Measurements from ENCODE around the gene ADGRV1.

The ADGRV1 gene

DNA sequence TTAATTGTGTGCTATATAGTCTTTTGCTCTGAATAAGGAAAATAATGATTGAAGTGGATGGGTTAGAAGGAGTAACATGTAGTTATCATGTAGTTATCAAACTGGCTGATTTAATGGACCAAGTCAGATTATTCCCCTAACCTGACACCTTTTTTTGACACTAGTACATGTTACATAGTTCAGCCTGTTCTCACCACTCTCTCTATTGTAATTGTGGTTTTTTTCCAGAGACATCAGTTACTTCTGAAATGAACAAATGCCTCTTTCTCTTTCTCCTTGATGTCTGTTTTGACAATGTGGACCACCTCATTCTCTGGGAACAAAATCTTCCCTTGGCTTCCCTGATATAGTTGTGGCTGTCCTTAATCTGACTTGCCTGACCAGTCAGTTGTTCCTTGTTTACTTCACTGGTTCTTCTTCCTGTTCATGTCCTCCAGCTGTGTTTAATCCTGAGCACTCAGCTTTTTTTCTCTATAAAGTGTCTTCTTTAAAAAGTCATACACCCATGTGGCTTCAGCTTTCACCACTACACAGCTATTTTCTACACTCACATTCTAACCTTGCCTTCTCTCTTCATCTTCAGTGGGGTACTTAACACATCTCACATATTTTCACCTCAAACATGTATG is 581.1 kb downstream of the ADGRV1 start:
- DNase-seq (ENCODE audit: low spot score) = no peak

DNA sequence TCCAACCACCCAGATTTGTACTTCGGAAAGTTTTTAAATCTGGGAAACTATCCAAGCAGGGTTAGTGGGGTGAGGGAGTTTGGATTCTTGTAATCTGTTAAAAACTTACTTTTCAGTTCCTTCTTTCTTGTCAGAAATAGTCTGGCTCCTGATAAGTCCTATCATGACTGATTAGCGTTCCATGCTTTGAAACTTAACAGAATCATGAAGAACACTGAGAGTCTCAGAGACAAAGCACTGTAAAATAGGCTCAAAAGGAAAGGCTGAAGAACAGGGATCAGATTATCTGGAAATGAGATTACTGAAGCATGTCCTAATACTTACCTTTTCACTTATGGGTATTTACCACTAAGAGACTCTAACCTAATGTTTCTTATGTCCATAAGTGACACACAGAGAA is 582.1 kb downstream of the ADGRV1 start:
- DNase-seq (ENCODE audit: low spot score) = no peak

DNA sequence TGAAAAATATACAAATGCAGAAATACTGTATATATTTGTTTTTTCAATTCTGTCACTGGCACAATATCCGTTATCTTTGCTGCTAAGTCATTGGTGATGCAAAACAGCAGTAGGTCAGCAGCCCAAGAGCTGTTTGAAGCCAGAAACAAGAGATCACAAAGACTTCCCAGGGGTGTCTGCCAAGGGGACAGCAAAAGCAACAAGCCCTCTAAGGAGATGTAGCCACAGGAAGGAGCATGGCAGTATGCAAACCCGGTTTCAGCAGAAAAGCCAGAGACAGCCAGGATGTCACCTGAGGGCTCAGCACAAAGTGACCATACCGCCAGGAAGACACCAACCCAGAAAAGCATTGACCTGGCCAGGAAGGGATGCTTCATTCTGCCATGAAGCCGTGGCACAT is 583.0 kb downstream of the ADGRV1 start:
- no peak for DNase-seq (ENCODE audit: low spot score)

DNA sequence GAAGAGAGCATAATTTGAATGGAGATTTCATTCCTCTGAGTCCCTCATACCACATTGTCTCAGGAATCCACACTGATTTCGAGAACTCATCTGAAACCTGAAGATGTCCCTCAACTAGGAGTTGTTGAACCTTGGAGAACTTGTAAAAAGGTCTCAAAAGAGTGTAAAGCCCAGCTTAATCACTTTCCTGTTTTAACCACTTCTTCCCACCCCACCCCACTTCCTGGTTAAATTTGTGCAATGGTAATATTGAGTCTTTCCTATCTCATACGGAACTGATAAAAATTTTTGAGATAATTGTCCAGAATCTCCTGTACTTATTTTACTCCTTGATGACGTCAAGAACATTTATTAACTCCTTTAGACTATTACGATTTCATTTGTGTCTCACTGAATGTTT is 583.8 kb downstream of the ADGRV1 start:
- DNase-seq (ENCODE audit: low spot score) = no peak

DNA sequence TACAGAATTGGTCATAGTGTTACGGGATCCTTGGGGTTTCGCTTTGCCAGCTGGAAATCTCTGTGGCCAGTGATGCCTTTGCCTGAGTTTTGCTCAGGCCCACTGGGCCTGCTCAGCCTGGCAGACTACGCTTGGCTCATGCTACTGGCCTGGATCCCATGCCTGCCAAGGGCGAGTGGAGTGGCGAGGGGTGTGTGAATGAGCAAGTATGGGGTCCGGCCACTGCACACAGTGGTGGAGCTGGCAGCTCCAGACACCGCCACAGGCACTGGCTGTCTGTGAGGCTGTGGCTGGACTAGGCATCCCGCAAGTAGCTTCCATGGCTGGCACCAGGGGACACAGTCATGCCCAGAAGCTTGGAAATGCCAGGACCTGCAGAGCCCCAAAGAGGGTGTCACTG is 584.2 kb downstream of the ADGRV1 start:
- DNase-seq (ENCODE audit: low spot score) = no peak

DNA sequence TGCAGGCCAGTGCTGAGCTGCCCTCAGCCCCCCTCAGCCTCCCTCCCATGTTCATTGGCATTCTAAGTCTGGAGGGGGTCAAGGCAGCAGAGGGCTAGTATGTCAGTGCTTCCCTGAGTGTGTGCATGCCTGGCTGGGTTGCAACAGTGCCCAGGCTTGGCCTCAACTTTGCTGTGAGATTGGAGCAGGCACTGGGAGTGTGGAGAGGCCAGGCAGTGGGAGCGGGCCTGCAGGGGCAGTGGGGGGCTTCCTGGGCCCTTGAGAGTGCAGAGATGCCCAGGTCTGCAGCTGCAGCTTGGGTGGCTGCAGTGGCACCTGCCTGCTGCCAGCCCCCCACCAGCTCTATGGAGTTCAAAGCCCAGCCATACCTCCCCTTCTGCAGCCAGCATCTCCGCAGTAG is 585.2 kb downstream of the ADGRV1 start:
- DNase-seq (ENCODE audit: low spot score) = no peak

DNA sequence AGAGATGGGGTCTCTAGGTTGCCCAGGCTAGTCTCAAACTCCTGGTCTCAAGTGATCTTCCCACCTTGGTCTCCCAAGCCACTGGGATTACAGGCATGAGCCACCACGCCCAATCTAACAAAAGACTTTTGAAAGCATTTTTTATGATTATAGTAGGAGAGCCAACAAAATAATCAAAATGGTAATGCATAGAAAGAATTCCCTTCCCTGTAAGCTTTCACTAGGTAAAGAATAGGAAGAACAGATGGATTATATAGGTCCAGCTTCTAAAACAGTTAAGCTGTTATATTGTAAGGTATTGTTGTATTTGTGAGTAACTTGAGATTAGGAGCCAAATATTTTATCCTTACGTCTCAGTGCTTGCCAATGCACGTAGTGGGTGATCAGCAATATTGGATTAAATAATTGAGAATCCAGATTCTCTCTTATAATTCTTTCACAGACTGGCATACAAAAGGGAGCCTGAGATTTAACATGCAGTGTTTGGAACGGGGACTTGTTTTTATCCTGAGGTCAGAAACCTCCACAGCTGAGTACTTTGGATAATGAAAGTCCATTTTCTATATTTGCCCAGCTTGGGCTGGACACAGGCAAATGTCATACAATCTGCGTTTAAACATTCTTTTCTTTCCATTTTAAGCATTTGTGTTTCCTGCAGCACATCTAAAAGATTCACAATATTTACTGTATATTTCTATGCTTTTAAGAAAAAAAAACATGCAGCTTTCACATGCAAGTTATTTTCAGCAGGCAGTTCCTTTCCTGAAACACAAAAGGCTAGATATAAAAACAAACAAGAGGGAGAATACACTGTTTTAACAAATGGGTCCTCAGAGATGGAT is 586.1 kb downstream of the ADGRV1 start:
- no peak for DNase-seq (ENCODE audit: low spot score)

DNA sequence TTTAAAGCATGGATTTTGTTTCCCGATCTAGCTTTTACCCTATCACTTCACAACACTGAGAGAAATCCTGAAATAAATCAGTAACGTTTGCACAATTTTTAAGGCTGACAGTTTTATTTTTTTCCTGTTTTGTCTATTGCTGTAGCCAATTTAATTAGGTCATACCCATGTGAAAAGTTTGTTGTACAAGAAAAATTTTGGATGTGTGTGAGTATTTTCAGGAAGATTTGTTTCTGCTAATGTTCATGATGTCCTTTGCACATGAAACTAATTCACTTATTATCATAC is 586.7 kb downstream of the ADGRV1 start:
- DNase-seq (ENCODE audit: low spot score) = no peak

DNA sequence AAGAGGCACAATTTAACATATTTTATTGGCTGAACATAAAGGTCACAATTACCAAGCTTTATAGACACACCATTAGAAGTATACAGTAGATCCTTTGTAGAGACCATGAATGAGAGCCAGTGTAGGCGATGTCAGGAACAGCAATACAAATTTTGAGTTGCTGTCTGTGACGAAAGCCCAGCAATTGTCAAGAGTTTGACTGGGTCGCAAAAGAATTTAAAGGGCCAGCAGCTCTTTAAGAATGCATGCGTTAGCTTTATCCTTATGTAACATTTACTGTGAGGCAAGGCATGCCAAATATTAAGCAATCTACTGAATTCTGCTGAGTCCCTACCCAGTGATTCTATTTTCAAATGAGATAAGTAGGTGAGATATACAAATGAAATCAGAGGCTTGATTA is 587.6 kb downstream of the ADGRV1 start:
- no peak for DNase-seq (ENCODE audit: low spot score)

DNA sequence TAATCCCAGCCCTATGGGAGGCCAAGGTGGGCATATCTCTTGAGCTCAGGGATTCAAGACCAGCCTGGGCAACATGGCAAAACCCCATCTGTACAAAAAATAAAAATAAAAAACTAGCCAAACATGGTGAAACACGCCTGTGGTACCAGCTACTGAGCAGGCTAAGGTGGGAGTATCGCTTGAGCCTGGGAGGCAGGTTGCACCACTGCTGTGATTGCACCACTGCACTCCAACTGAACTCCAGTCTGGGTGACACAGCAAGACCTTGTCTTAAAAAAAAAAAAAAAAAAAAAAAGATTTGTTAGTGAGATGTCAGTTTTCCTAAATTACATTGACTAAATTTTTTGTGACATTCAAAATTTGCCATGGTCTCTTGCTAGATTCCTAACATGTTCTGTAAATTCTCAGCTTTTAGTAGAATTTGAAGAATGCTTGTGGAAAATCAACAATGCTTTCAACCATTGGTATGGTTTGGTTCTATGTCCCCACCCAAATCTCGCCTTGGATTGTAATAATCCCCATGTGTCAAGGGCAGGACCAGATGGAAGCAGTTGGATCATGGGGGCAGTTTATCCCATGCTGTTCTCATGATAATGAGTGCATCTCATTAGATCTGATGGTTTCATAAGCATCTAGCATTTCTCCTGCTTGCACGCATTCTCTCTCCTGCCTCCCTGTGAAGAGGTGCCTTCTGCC is 588.5 kb downstream of the ADGRV1 start:
- DNase-seq (ENCODE audit: low spot score) = no peak

DNA sequence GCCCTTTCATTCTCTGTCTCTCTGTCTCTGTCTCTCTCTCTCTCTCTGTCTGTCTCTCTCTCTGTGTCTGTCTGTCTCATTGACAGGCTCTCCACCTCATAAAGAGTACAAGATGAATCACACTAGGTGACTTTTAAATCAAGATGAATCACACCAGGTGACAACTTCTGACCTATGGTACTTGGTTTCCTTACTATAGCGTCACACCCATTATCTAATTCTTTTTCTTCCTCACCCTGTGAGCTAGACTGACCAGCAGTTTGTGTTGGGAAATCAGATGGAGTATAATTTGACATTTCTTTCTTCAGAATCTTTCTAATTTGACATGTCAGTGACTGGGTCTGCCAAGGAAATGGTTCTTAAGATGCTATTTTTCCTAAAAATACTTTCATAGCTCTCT is 591.6 kb downstream of the ADGRV1 start:
- DNase-seq (ENCODE audit: low spot score) = no peak

DNA sequence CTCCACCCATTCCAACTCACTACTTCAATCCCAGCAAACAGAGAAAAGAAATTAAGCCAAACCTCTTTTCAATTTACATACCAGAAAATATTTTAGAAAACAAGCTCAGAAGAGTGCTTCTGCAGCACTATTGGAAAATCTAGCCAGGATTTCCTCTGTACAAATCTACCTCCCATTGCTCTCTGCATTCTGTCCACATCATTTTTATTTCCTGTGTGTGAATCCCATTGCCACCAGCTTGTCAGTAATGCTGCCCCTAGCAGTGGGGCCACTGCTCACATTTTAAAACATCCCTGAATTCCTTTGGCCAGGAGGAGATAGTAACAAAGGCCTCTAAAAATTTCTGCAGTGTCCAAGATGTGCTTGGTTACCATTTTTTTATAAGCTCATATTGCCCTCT is 592.0 kb downstream of the ADGRV1 start:
- no peak for DNase-seq (ENCODE audit: low spot score)

DNA sequence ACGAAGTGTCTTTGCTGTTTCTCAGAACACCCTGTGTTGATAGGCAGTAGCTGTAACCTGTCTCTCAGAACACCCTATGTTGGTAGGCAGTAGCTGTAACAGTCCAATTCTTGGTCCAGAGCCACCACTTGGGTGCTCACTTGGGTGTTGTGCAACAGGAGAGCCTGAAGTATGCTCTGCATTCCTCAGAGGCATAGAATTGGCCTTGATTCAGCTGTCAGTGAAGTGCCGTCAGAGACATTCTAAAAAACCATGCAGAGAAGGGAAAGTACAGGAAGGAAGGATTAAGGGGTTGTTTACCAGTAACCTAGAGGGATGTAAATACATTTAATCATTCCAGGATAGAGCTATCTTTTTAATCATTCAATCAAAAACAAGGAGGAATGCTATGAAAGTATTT is 593.4 kb downstream of the ADGRV1 start:
- DNase-seq (ENCODE audit: low spot score) = no peak

DNA sequence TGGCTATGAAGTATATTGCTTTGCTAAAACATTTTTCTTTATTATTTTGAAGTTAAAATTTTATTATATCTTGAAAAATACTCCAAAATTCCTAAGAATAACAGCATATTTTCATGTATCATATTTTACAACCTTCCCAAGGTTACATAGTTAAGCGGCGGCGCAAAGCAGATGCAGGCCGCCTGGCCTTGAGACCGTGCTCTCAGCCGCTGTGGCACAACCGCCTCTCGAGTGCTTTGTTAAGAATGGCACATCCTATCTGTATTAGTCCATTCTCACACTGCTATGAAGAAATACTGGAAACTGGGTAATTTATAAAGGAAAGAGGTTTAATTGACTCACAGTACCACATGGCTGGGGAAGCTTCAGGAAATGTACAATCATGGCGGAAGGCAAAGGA is 595.7 kb downstream of the ADGRV1 start:
- DNase-seq (ENCODE audit: low spot score) = no peak

DNA sequence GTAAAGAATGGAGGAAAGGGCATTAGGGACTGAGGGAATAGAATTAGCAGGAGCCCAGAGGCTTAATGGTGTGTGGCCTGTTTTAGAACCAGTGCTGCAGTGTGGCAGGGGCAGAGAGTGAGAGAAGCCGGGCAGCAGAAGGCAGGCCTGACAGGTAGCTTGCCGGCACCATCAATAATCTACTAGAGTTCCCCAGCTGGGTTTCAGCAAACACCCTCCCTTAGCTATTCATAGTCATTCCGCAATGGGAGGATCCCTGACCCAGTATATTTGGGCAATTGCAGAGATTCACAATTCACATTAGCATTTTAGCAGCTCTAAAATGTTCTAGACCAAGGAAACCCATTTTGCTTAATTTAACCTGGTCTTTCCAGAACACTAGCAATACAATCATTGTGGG is 596.7 kb downstream of the ADGRV1 start:
- no peak for DNase-seq (ENCODE audit: low spot score)

DNA sequence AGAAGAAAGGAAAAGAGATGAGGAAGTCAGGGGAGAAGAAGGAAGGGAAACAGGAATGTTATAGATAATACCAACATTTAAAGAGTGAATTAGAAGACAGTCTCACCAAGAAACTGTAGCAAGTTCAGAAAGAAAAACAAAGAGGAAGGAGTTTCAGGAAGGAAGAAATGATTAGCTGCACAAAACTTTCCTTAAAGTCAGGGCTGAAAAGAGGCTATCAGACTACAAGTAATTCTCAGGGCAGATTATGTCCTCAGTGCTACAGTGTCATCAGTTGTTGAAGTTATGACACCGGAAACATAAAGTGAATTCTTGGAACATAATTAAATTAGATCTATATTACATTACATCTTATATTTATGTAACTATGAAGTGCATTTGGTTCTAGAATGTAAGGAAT is 597.6 kb downstream of the ADGRV1 start:
- DNase-seq (ENCODE audit: low spot score) = no peak

DNA sequence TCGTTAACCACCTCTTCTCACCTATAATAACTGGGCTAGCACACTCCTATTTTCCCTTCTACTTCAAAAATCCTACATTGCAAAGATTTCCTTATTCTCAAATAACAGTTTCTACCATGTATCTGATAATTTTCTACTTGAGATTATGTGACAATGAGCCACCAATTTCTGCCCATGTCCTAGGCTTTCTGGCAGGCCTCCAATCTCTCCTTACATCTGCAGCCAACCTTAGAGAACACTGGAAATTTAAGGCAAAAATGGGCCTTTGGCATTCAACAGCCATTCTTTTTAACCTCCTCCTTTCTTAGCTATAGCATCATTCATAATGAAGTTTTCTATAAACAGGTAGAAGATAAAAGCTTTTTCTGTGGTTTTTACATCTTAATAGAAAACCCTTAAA is 599.4 kb downstream of the ADGRV1 start:
- no peak for DNase-seq (ENCODE audit: low spot score)

DNA sequence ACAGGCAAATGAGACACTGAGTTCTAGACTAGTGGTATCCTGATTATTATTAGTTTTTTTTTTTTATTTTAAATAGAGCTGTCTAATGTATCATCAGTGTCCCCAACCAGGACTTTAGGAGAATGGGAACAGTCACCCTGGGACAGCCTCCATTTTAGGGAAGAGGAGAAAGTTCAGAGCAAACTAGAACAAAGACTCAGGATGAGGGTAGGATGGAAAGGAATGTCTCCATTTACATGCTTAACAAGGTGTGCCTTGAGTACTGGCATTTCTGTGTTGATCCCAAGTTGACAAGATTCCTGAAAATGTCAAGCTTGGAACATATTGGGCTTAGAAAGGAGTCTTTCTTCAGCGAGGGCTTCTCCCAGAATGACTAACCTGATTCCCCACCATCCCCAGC is 601.0 kb downstream of the ADGRV1 start:
- no peak for DNase-seq (ENCODE audit: low spot score)

DNA sequence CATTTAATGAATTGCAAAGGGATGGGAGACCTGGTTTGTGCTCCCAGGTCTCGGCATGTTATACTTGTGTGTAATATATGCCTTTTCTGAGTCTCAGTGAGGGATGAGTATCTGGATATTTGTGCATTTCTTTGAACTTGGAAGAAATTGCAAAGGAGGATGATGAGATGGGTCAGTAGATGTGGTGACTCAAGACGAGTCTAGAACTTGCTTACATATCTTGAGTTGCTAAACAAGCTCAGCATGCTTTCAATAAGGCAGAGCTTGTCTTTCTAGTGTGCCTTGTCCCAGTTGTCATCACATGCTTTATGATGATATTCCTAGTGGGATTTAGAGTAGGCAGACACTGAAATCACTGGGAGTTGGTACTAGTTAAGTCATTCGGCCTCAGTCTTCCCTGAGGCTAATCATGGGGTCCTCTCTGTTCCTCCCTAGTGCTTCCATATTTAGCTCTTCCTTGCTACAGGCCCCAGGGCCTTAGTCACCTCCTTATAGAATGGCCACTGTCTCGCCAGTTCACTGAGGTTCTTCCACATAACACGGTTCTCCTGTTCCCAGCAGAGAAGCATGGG is 602.2 kb downstream of the ADGRV1 start:
- DNase-seq (ENCODE audit: low spot score) = no peak

DNA sequence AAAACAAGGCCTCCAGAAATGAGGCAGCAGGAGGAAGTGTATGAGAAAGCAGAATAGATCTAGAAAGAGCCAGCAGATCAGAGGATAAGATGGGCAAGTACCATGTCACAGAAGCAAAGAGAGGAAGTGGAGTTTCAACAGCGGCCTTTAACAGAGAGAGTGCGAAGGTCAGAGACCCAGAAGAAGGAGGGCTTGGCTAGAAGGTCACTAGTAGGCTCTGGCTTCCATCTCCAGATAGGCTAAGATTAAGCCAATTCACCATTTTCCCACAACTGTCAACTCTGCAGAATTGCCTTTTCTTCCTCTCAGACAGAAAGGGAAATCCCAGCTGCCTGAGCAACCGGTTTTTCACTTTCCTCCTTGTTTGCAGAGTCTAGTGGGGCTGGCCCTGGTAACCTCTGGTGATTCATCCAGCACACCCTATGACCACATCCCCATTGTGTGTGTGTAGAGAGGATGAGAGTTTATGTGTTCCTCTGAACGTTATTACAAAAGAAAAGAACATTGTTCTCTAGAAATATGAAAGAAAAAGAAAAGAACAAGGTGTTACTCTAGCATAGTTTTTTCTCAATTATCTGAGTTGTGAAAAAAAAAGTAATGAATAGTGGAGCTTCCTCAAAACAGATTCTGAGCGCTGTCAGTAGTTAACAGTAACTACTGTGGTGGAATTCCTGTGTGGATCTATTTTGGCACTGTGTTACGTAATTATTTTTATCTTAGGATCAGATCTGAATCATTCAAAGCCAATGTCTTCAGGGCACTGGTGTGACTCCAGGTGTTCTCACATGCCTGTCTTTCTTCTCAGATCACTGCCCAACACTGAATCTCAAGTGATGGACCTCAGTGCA is 604.2 kb downstream of the ADGRV1 start:
- no peak for DNase-seq (ENCODE audit: low spot score)

DNA sequence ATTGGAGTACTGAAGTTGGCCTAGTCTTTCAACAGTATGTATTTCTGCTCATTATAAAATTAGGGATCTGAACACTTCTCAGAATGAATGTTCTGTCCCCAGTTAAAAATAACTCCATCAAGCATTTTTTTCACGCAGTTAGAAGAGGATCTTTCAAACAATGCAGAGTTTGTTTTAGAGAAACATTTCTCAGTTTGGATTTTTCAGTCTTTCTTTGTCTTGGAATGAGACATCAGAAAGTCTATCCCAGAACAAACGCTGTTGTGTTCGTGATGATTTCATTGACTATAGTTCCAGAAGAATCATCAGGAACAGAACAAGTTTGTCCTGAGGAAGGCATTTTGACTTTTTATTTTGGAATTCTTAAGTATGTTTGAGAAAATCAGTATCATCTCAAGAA is 605.8 kb downstream of the ADGRV1 start:
- no peak for DNase-seq (ENCODE audit: low spot score)

All from left forelimb (tissue), 1 donor.